ENCODE measurements around the gene NUP214.

- TF ChIP-seq REST (IDR thresholded peaks at IDR 0.05; ENCODE audit: insufficient read depth in 1 of 2, low read depth in 2 of 2, low read length in 1 of 2), result no peak
- no peak for TF ChIP-seq CTCF (IDR thresholded peaks at IDR 0.05)
- no peak for TF ChIP-seq POLR2AphosphoS5 (IDR thresholded peaks at IDR 0.05; ENCODE audit: low read depth, low read length)
- TF ChIP-seq SIN3A (IDR thresholded peaks at IDR 0.05; ENCODE audit: borderline replicate concordance, insufficient read depth, low read depth, low read length), result no peak
- TF ChIP-seq TCF7L2 (IDR thresholded peaks at IDR 0.05; ENCODE audit: low read depth, low read length), result no peak
Observed at GRCh38 chr9:131270171-131271015, 145.0 kb downstream of the NUP214 start.

All from Panc1 (cell line).